ENCODE data around the gene NET1. TPM values are rescaled to one million over a fixed set of nuclear protein-coding genes. Genes with fewer than 3 reads are reported as not detected.

NET1 gene
- total and polyA plus RNA-seq, 8 donors, result 50.2 to 246 (median 84.6) TPM

- no peaks in the 10 kb centered on the region for H3K27me3 ChIP-seq
- TF ChIP-seq CTCF (IDR thresholded peaks at IDR 0.05) (no peak), POLR2AphosphoS5 (IDR thresholded peaks at IDR 0.05) (peak; percentile 97 to 100 (median 98)), EP300 (IDR thresholded peaks at IDR 0.05) (no peak), POLR2A (IDR thresholded peaks at IDR 0.05) (peak in 2 of 4 donors; percentile 89 to 95)
- WGBS, 5 donors, result 3 to 6% (median 4%) methylated on average over 13 to 23 of the region's 23 CpGs
- H3K9me3 ChIP-seq, result no peaks in the 10 kb centered on the region
- H3K36me3 ChIP-seq, result no peaks in the 10 kb centered on the region
- H3K4me1 ChIP-seq, result peaks cover 8 to 73% (median 42%) of the 10 kb centered on the region in 4 donors
- peak overlapping the region; percentile 49 to 60 (median 53) for H3K4me3 ChIP-seq
- peak overlapping the region; percentile 66 to 91 (median 84) for H3K27ac ChIP-seq
- intact Hi-C loops (cut with DNase I; ENCODE audit: low total_unique reads), result no loop called here
- peak; percentile 97 for DNase-seq
Measured at GRCh38 chr10:5446390-5446926, 34.1 kb downstream of the NET1 start.

GRCh38 chr10:5447056-5447455 lies 34.7 kb downstream of the NET1 start:
- Histone ChIP-seq H3K27me3 (no peaks in the 10 kb centered on the region), H3K27ac (peak overlapping the region in 4 of 5 donors; percentile 66 to 91 (median 83)), H3K4me3 (peak overlapping the region; percentile 49 to 60 (median 53)), H3K9me3 (no peaks in the 10 kb centered on the region), H3K36me3 (peaks cover 0 to 6% (median 3%) of the 10 kb centered on the region in 4 donors), H3K4me1 (peaks cover 8 to 76% (median 41%) of the 10 kb centered on the region in 4 donors)
- 11 to 22% (median 15%) methylated on average over 3 of the region's 3 CpGs for WGBS, 5 donors
- intact Hi-C loops (cut with DNase I; ENCODE audit: low total_unique reads), result no loop called here
- TF ChIP-seq POLR2AphosphoS5 (IDR thresholded peaks at IDR 0.05), result no peak
- no peak for TF ChIP-seq EP300 (IDR thresholded peaks at IDR 0.05)
- no peak for TF ChIP-seq POLR2A (IDR thresholded peaks at IDR 0.05)
- TF ChIP-seq CTCF (IDR thresholded peaks at IDR 0.05), result no peak
- DNase-seq, result no peak

- Histone ChIP-seq H3K27me3 (no peaks in the 10 kb centered on the region), H3K4me1 (peaks cover 8 to 70% (median 39%) of the 10 kb centered on the region in 4 donors), H3K9me3 (no peaks in the 10 kb centered on the region), H3K4me3 (peak overlapping the region; percentile 49 to 60 (median 53)), H3K36me3 (peaks cover 6 to 12% (median 8%) of the 10 kb centered on the region in 4 donors), H3K27ac (peak overlapping the region; percentile 66 to 91 (median 81))
- intact Hi-C loops (cut with DNase I; ENCODE audit: low total_unique reads), result no loop called here
- TF ChIP-seq POLR2AphosphoS5 (IDR thresholded peaks at IDR 0.05), result peak in 1 of 3 donors; percentile 3
- no peak for TF ChIP-seq CTCF (IDR thresholded peaks at IDR 0.05)
- DNase-seq, result peak in 1 of 2 donors; percentile 74
- WGBS, 5 donors, result 8 to 13% (median 9%) methylated on average over 5 of the region's 5 CpGs
Measured at GRCh38 chr10:5447611-5448071, 35.3 kb downstream of the NET1 start.

- intact Hi-C loops (cut with DNase I; ENCODE audit: low total_unique reads), result no loop called here
- no peaks in the 10 kb centered on the region for H3K27me3 ChIP-seq
- H3K4me3 ChIP-seq, result peak overlapping the region; percentile 49 to 60 (median 53)
- peaks cover 8 to 62% (median 35%) of the 10 kb centered on the region in 4 donors for H3K4me1 ChIP-seq
- H3K9me3 ChIP-seq, result no peaks in the 10 kb centered on the region
- peaks cover 14 to 20% (median 17%) of the 10 kb centered on the region in 4 donors for H3K36me3 ChIP-seq
- peak in 1 of 2 donors; percentile 73 for DNase-seq
- peak overlapping the region; percentile 58 to 91 (median 81) for H3K27ac ChIP-seq
- TF ChIP-seq POLR2AphosphoS5 (IDR thresholded peaks at IDR 0.05), result no peak
- no peak for TF ChIP-seq CTCF (IDR thresholded peaks at IDR 0.05)
- no peak for TF ChIP-seq POLR2A (IDR thresholded peaks at IDR 0.05)
- TF ChIP-seq EP300 (IDR thresholded peaks at IDR 0.05), result no peak
- 23 to 32% (median 25%) methylated on average over 4 of the region's 4 CpGs for WGBS, 5 donors
Measured at GRCh38 chr10:5448333-5449001, 36.1 kb downstream of the NET1 start.

All from stomach (tissue), 9 donors.